Measurements from ENCODE around the gene CHST15. TPM values are rescaled to one million over a fixed set of nuclear protein-coding genes. Genes with fewer than 3 reads are reported as not detected.

CHST15 gene
- total RNA-seq, 4 donors from 2014 or later = 35.7 to 69.5 (median 51.1) TPM

- DNase-seq (ENCODE audit: low spot score) (no peak), ATAC-seq (ENCODE audit: low FRiP score) (no peak)
- TF ChIP-seq CTCF (IDR thresholded peaks at IDR 0.05) = no peak
Observed at GRCh38 chr10:124134251-124134893, 41.0 kb upstream of the CHST15 start.

GRCh38 chr10:124132876-124133275 lies 39.5 kb upstream of the CHST15 start:
- DNase-seq (ENCODE audit: low spot score) (no peak), ATAC-seq (ENCODE audit: low FRiP score) (no peak)
- no peak for TF ChIP-seq CTCF (IDR thresholded peaks at IDR 0.05)

GRCh38 chr10:124132306-124132705 lies 38.9 kb upstream of the CHST15 start:
- no peak for ATAC-seq (ENCODE audit: low FRiP score)
- TF ChIP-seq CTCF (IDR thresholded peaks at IDR 0.05) = no peak
- no peak for DNase-seq (ENCODE audit: low spot score)

- no peak for ATAC-seq (ENCODE audit: low FRiP score)
- DNase-seq (ENCODE audit: low spot score) = no peak
- TF ChIP-seq CTCF (IDR thresholded peaks at IDR 0.05) = no peak
Observed at GRCh38 chr10:124131172-124131571, 37.8 kb upstream of the CHST15 start.

- DNase-seq (ENCODE audit: low spot score) (no peak), ATAC-seq (ENCODE audit: low FRiP score) (no peak)
- no peak for TF ChIP-seq CTCF (IDR thresholded peaks at IDR 0.05)
Observed at GRCh38 chr10:124130198-124130900, 37.0 kb upstream of the CHST15 start.

- no peak for ATAC-seq (ENCODE audit: low FRiP score)
Observed at GRCh38 chr10:124129471-124129870, 36.1 kb upstream of the CHST15 start.

More at GRCh38 chr10:124129471-124129870, 36.1 kb upstream of the CHST15 start:
- no peak for TF ChIP-seq CTCF (IDR thresholded peaks at IDR 0.05)
- DNase-seq (ENCODE audit: low spot score) = no peak
